HG03135 (cell line): ENCODE measurements around the gene PTPN9.

Experiments
- ATAC-seq: cut with Tn5 transposase; IDR thresholded peaks from one replicate; pipeline ENCODE4 v1.9.1; 2021; ENCODE audit warnings: mild to moderate bottlenecking, moderate library complexity; ENCODE audit not compliant: unreplicated experiment

Gene PTPN9

DNA sequence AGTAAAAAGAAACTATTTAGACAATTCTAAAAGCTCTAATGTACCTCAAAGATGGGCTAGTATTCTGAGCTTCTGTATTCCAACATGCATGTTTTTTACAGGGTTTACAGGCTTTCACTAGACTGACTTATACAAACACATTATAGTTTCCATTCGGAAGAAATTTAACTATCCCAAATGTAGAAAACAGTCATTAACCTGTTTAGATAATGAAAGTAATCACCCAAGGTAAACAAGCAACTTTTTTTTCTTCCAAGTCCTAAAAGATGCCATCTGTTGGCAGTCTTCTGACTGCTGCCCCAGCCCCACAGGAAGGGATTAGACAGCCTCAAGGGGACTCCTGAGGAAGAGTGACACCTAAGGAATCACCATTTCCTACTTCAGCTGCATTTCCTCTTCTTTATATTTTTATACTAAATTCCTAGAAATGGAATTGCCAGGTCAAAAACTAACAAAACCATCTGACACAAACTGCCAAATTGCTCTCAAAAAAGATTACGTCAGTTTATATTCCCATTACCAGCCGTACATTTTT is 153.1 kb downstream of the PTPN9 start:
- no peak for ATAC-seq

DNA sequence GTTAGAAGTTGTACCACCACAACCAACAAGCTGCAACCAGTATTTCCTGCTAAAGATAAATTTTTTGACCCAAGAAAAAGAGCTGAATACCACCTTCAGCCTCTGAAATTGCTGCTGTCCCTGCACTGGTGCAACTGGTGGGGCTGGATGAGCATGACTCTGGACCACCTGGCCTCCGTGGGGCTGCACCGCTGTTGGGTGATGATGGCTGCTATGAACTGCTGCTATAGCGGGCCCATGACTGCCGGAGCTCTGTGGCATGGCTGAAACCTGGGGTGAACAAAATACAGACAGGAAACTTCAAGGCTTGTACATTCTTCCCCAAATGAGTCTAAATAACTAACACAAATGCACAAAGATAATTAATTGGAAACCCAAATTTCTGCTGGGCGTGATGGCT is 156.6 kb downstream of the PTPN9 start:
- no peak for ATAC-seq

DNA sequence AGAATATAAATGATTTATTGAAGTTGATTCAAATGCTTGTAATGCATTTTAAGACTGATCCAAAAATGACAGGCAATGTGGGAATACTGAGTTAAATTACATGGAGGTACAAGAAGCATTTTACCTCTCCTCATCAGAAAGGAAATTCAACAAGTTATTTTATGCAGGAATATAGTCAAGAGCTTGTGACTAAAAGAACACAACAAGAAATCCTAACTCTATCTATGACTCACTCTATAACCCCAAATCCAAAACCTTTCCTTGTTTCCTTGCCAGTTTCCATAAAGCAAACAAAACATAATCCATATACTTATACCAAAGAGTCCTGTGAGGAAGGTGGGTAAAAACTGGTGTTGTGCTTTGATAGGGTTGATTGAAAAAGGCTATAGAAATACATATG is 158.4 kb downstream of the PTPN9 start:
- no peak for ATAC-seq

DNA sequence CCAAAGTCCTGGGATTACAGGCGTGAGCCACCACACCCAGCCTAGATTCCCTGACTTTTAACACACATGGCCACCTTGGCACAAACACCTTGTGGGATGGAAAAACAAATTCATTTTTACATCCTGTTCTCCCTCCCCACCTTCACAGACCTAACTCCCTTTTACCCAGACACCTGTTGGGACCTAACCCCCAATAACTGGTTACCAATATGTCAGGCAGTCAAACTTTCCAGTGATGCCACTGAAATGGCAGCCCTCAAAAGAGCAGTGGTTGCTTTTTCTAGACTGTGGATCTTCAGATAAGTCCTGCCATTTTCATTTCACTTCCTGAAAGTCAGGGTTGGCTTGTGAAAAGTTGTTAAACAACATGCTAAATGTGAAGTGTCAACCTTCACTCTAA is 162.5 kb downstream of the PTPN9 start:
- ATAC-seq = no peak
